B cell (primary cell): ENCODE results near the gene SKAP1. TPM values are rescaled to one million over a fixed set of nuclear protein-coding genes. Genes with fewer than 3 reads are reported as not detected.
"Not testable (repeated sequence)": the region's sequence is repeated elsewhere in the genome, so short reads cannot be mapped to it uniquely, and the experiment has no call there.

Experiments
- ATAC-seq: fragments of 200-7000 bp; cut with Tn5 transposase; one replicate; pipeline ENCODE4 v1.10.0; 2021; ENCODE audit warnings: low read depth, mild to moderate bottlenecking, moderate number of reproducible peaks, moderate library complexity
- CTCF ChIA-PET: fragments of 350-600 bp; sonication (Branson Sonifier 250); formaldehyde crosslinking; loops from one replicate; lab custom pipeline; 2021; ENCODE audit warnings: antibody characterized with exemption, inconsistent platforms; lab: Charles Lee
- POLR2A ChIA-PET: fragments of 350-600 bp; sonication (Branson Sonifier 250); formaldehyde crosslinking; loops from one replicate; lab custom pipeline; 2021; ENCODE audit warnings: antibody characterized with exemption; lab: Charles Lee
- DNase-seq: peaks from one replicate; pipeline ENCODE4 v3.0.0; 2013
- H2AFZ ChIP-seq: 2 replicates; pipeline ENCODE4 v1.6.1; 2012; ENCODE audit warnings: mild to moderate bottlenecking, low read depth, low read length; ENCODE audit not compliant: insufficient read depth, poor library complexity, severe bottlenecking
- H3K27ac ChIP-seq, 2 donors: 1 replicate in 1 of 2; 2 replicates in 1 of 2; pipeline ENCODE4 v1.5.1; 2012 to 2013; ENCODE audit warnings: low read length in 2 of 2, mild to moderate bottlenecking in 2 of 2, moderate library complexity in 1 of 2
- H3K27me3 ChIP-seq, 4 experiments: fragments of 200-600 bp in 1 of 4; sonication (generic) in 1 of 4; replicated peaks in 1 of 4; 1 replicate in 2 of 4; 2 replicates in 2 of 4; pipeline versions ENCODE4 v1.6.1 to v1.7.0; 2013 to 2016; ENCODE audit warnings: low read length in 3 of 4, mild to moderate bottlenecking in 2 of 4, mixed read lengths in 1 of 4, moderate library complexity in 1 of 4; ENCODE audit not compliant: insufficient read depth in 4 of 4, control insufficient read depth in 3 of 4; ENCODE audit errors: control extremely low read depth in 1 of 4
- H3K36me3 ChIP-seq, 2 experiments: replicated peaks in 1 of 2; 1 replicate in 1 of 2; 2 replicates in 1 of 2; pipeline versions ENCODE4 v1.6.1 to v1.7.1; 2013; ENCODE audit warnings: low read length in 1 of 2; ENCODE audit not compliant: insufficient read depth in 2 of 2, control insufficient read depth in 1 of 2; ENCODE audit errors: control extremely low read depth in 1 of 2, extremely low read depth in 1 of 2
- H3K4me1 ChIP-seq, 2 donors: fragments of 200-600 bp in 1 of 2; sonication (generic) in 1 of 2; 1 replicate in 1 of 2; 2 replicates in 1 of 2; pipeline versions ENCODE4 v1.5.1 to v1.6.1; 2013 to 2017; ENCODE audit warnings: low read length in 2 of 2; ENCODE audit not compliant: control insufficient read depth in 2 of 2, insufficient read depth in 2 of 2
- H3K4me2 ChIP-seq: replicated peaks from 2 replicates; pipeline ENCODE3; 2012; ENCODE audit warnings: mild to moderate bottlenecking, low read depth, low read length; ENCODE audit not compliant: poor library complexity, severe bottlenecking
- H3K4me3 ChIP-seq, 5 experiments: fragments of 200-600 bp in 1 of 5; sonication (generic) in 1 of 5; 1 replicate in 3 of 5; 2 replicates in 2 of 5; pipeline versions ENCODE4 v1.5.1 to v1.7.0; 2011 to 2016; ENCODE audit warnings: low read length in 4 of 5, mild to moderate bottlenecking in 4 of 5, low read depth in 2 of 5, control low read depth in 1 of 5, moderate library complexity in 1 of 5; ENCODE audit not compliant: insufficient read depth in 1 of 5; ENCODE audit errors: control extremely low read depth in 1 of 5, extremely low read depth in 1 of 5
- H3K79me2 ChIP-seq: fragments of 200-600 bp; sonication (generic); one replicate; pipeline ENCODE4 v1.6.0; 2016; ENCODE audit warnings: low read length; ENCODE audit not compliant: control insufficient read depth, insufficient read depth
- H3K9ac ChIP-seq: fragments of 200-600 bp; sonication (generic); 2 replicates; pipeline ENCODE4 v1.6.1; 2017; ENCODE audit warnings: mild to moderate bottlenecking, low read length, moderate library complexity
- H3K9me3 ChIP-seq, 3 donors: one replicate each; pipeline versions ENCODE4 v1.6.1 to v1.7.1; 2013; ENCODE audit warnings: low read length in 2 of 3; ENCODE audit not compliant: control insufficient read depth in 2 of 3, insufficient read depth in 1 of 3; ENCODE audit errors: control extremely low read depth in 1 of 3
- H4K20me1 ChIP-seq: 2 replicates; pipeline ENCODE4 v1.6.0; 2012; ENCODE audit warnings: mild to moderate bottlenecking, low read length; ENCODE audit not compliant: insufficient read depth, control insufficient read depth, poor library complexity, severe bottlenecking
- H3K27ac Mint-ChIP-seq: one replicate; pipeline ENCODE4 v1.8.0; 2021; ENCODE audit warnings: mixed read lengths
- H3K27me3 Mint-ChIP-seq: one replicate; pipeline ENCODE4 v1.8.0; 2021; ENCODE audit warnings: mixed read lengths
- H3K4me1 Mint-ChIP-seq: one replicate; pipeline ENCODE4 v1.8.0; 2021; ENCODE audit warnings: mixed read lengths
- H3K4me3 Mint-ChIP-seq: one replicate; pipeline ENCODE4 v1.8.0; 2021; ENCODE audit warnings: mixed read lengths
- H3K9me3 Mint-ChIP-seq: one replicate; pipeline ENCODE4 v1.8.0; 2022; ENCODE audit warnings: mixed read lengths; ENCODE audit not compliant: insufficient read depth
- EZH2 ChIP-seq: IDR thresholded peaks from 2 replicates; pipeline ENCODE4 v1.6.1; 2012; ENCODE audit warnings: borderline replicate concordance, low read depth, mild to moderate bottlenecking, moderate library complexity, low read length; ENCODE audit not compliant: insufficient read depth, poor library complexity, severe bottlenecking
- WGBS: methylation state at CpG from one replicate; pipeline ENCODE4 v1.1.5; 2013; ENCODE audit warnings: missing lambda C conversion rate; ENCODE audit not compliant: insufficient coverage; 5-methylcytosine and 5-hydroxymethylcytosine counted together
- intact Hi-C: fragments of 100-400 bp; cut with micrococcal nuclease; formaldehyde crosslinking; loops from one replicate; pipeline ENCODE4 v1.10.0; 2022
- polyA plus RNA-seq: library from polyadenylated mRNA; depleted of rRNA; stranded (reverse); fragments of >200 nt; gene quantifications from 2 replicates; pipeline ENCODE4 v1.2.3, GENCODE V29; 2012
- total RNA-seq, 2 donors: library from RNA; stranded (reverse); fragments of 120-200 nt in 1 of 2; gene quantifications; 1 replicate in 1 of 2; 2 replicates in 1 of 2; pipeline versions ENCODE4 v1.2.3 to v1.2.4, GENCODE V29; 2013 to 2022
- TF ChIP-seq, protein P1 (sequence below): fragments of 200-600 bp; IDR thresholded peaks from one replicate; pipeline ENCODE4 v1.8.0; 2022; ENCODE audit warnings: antibody characterized with exemption, mild to moderate bottlenecking

The SKAP1 gene
- total and polyA plus RNA-seq, 2 donors (not counting 1 experiment from before 2014, with no cell fraction given), result 33.1 to 37.3 TPM

DNA sequence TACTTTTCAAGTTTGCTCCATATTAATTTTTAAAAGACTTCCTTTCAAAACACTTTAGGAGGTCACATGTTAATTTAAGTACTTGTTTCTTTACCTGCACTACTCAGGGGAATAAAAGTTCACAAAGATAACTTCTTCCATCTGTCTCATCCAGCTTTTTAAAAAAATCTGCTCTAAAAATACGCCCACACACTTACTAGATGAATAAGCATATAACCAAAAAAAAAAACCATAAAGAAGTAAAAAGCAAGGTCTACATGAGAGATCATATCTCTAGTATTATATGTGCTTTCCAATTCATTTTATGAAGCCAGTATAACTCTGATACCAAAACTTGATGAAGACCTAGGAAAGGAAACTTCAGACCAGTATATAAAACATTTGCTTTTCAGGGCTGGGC lies 17.2 kb downstream of the SKAP1 start:
- H3K9ac ChIP-seq, result no peak overlapping the region
- ATAC-seq, result no peak
- H3K9me3 Mint-ChIP-seq, result no peaks in the 10 kb centered on the region
- H3K4me2 ChIP-seq, result peak overlapping the region; percentile 16
- no peaks in the 10 kb centered on the region for H4K20me1 ChIP-seq
- DNase-seq, result no peak
- H3K79me2 ChIP-seq, result peaks cover 47% of the 10 kb centered on the region
- H3K27me3 Mint-ChIP-seq, result peaks cover 4% of the 10 kb centered on the region
- WGBS, result no CpG with 5 or more reads among the region's 1 CpG
- peaks cover 58% of the 10 kb centered on the region for H3K4me1 Mint-ChIP-seq
- H3K27ac ChIP-seq, result peak overlapping the region; percentile 67 to 75
- intact Hi-C loops, result loop anchor here (2.0 to 5.0 kb wide), 3 partner anchors 16 to 44 kb away; no protein-coding TSS in a partner anchor
- peak overlapping the region; percentile 57 for H3K27ac Mint-ChIP-seq
- no peaks in the 10 kb centered on the region for H3K27me3 ChIP-seq
- H2AFZ ChIP-seq, result no peak overlapping the region
- H3K4me1 ChIP-seq, result peaks cover 46 to 53% of the 10 kb centered on the region in 2 donors
- peak overlapping the region; percentile 33 for H3K4me3 Mint-ChIP-seq
- peaks cover 0 to 6% of the 10 kb centered on the region in 2 experiments for H3K36me3 ChIP-seq
- TF ChIP-seq, protein P1, sequence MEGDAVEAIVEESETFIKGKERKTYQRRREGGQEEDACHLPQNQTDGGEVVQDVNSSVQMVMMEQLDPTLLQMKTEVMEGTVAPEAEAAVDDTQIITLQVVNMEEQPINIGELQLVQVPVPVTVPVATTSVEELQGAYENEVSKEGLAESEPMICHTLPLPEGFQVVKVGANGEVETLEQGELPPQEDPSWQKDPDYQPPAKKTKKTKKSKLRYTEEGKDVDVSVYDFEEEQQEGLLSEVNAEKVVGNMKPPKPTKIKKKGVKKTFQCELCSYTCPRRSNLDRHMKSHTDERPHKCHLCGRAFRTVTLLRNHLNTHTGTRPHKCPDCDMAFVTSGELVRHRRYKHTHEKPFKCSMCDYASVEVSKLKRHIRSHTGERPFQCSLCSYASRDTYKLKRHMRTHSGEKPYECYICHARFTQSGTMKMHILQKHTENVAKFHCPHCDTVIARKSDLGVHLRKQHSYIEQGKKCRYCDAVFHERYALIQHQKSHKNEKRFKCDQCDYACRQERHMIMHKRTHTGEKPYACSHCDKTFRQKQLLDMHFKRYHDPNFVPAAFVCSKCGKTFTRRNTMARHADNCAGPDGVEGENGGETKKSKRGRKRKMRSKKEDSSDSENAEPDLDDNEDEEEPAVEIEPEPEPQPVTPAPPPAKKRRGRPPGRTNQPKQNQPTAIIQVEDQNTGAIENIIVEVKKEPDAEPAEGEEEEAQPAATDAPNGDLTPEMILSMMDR, result no peak
- TF ChIP-seq EZH2, result no peak
- POLR2A ChIA-PET, result interaction anchor here (0.6 to 1.4 kb wide), 3 partner anchors 10 to 124 kb away, joined by 4 to 8 read pairs (median 5); no protein-coding TSS in a partner anchor
- no peaks in the 10 kb centered on the region for H3K9me3 ChIP-seq
- H3K4me3 ChIP-seq, result no peak overlapping the region
- CTCF ChIA-PET, result interaction anchor here (1.1 to 2.2 kb wide), 5 partner anchors 18 to 105 kb away, joined by 3 to 10 read pairs (median 3); no protein-coding TSS in a partner anchor

- DNase-seq, POLR2A ChIA-PET, H2AFZ ChIP-seq, H3K4me3 Mint-ChIP-seq, H3K27ac ChIP-seq, H3K9ac ChIP-seq, H3K4me3 ChIP-seq, H3K27me3 Mint-ChIP-seq, H4K20me1 ChIP-seq, ATAC-seq, H3K27me3 ChIP-seq, H3K4me2 ChIP-seq, H3K9me3 Mint-ChIP-seq, H3K9me3 ChIP-seq, H3K36me3 ChIP-seq, H3K27ac Mint-ChIP-seq, CTCF ChIA-PET: not testable (repeated sequence)
- peaks cover 35% of the 10 kb centered on the region for H3K79me2 ChIP-seq
- WGBS, result no CpG with 5 or more reads among the region's 7 CpGs
- H3K4me1 ChIP-seq, result peaks cover 48 to 50% of the 10 kb centered on the region in 2 donors
- H3K4me1 Mint-ChIP-seq, result peaks cover 58% of the 10 kb centered on the region
- intact Hi-C loops, result loop anchor here (5.0 kb wide), 2 partner anchors 34 to 46 kb away; no protein-coding TSS in a partner anchor
Observed at GRCh38 chr17:48410821-48411220, 19.2 kb downstream of the SKAP1 start.
